Esophagus squamous epithelium (tissue), 5 donors: Measurements from ENCODE around the gene KDM3B. TPM values are rescaled to one million over a fixed set of nuclear protein-coding genes. Genes with fewer than 3 reads are reported as not detected.

ENCODE experiments used
- DNase-seq: peaks from one replicate; lab custom pipeline; 2025; lab: John Stamatoyannopoulos, UW
- H3K27ac ChIP-seq, 4 donors: fragments of 200-600 bp; sonication (generic); one replicate each; pipeline ENCODE4 v1.5.1; 2016 to 2019; ENCODE audit warnings: mild to moderate bottlenecking in 1 of 4
- H3K27me3 ChIP-seq, 4 donors: fragments of 200-600 bp; sonication (generic); 1 replicate in 3 of 4; 2 replicates in 1 of 4; pipeline versions ENCODE4 v1.5.1 to v1.6.0; 2017 to 2021; ENCODE audit warnings: antibody characterized with exemption in 1 of 4
- H3K36me3 ChIP-seq, 3 donors: fragments of 200-600 bp; sonication (generic); one replicate each; pipeline ENCODE4 v1.5.1; 2016 to 2019
- H3K4me1 ChIP-seq, 3 donors: fragments of 200-600 bp; sonication (generic); one replicate each; pipeline ENCODE4 v1.5.1; 2017 to 2019
- H3K4me3 ChIP-seq, 4 donors: fragments of 200-600 bp; sonication (generic); 1 replicate in 3 of 4; 2 replicates in 1 of 4; pipeline ENCODE4 v1.5.1; 2016 to 2019; ENCODE audit warnings: mild to moderate bottlenecking in 2 of 4, moderate library complexity in 1 of 4
- H3K9me3 ChIP-seq, 3 donors: fragments of 200-600 bp; sonication (generic); one replicate each; pipeline ENCODE4 v1.5.1; 2016 to 2019
- POLR2A ChIP-seq, 4 donors: fragments of 450-650 bp; IDR thresholded peaks; one replicate each; pipeline ENCODE4 v1.6.1; 2017; ENCODE audit warnings: antibody characterized with exemption in 4 of 4, mild to moderate bottlenecking in 4 of 4, moderate library complexity in 3 of 4
- WGBS, 2 donors: methylation state at CpG; one replicate each; pipeline ENCODE4 v1.1.5; 2018; 5-methylcytosine and 5-hydroxymethylcytosine counted together
- intact Hi-C: fragments of 100-400 bp; cut with DNase I; formaldehyde crosslinking; loops from one replicate; pipeline ENCODE4 v1.15.0; 2022
- total RNA-seq, 4 donors: library from RNA; depleted of rRNA; stranded (reverse); fragments of >200 nt; gene quantifications; one replicate each; pipeline ENCODE4 v1.1.0, GENCODE V29; 2016
- TF ChIP-seq, protein P1 (sequence below), 6 experiments: fragments of 450-650 bp in 4 of 6; fragments of 200-600 bp in 2 of 6; sonication (generic) in 2 of 6; IDR thresholded peaks; one replicate each; pipeline ENCODE4 v1.5.1; 2016 to 2019; ENCODE audit warnings: antibody characterized with exemption in 6 of 6, mild to moderate bottlenecking in 4 of 6, moderate library complexity in 4 of 6
- donor health status: DM: yes; HTN: yes; CAD: no.

Gene KDM3B
- total RNA-seq, 4 donors from 2014 or later, result 34.5 to 53.8 (median 36.2) TPM

DNA sequence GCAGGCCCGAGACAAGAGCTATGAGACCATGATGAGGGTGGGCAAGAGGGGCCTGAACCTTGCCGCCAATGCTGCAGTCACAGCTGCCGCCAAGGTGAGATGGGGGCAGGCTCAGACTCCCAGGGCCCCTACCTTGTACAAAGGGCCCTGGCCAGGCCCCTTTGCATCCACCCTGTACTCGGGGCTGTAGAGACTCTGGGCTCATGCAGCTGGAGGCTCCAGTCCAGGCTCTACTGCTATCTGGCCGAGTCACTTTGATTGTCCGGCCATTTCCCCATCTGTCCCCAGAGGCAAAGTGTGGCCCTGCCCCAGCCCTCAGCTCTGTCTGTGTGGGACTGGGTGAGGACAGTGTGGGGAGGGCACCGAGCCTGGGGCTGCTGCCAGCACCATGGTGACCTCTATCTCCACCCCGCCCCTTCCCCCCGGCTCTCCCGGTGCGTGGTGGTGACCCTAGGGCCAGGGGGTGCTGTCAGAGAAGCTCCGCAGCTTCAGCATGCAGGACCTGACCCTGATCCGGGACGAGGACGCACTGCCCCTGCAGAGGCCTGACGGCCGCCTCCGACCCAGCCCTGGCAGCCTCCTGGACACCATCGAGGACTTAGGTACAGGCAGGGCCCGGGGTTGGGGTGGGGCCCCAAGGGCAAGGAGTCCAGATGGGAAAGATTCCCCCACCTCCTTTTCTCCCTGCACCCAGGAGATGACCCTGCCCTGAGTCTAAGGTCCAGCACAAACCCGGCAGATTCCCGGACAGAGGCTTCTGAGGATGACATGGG is 92.5 kb downstream of the KDM3B start:
- intact Hi-C loops, result no loop called here
- TF ChIP-seq, protein P1, sequence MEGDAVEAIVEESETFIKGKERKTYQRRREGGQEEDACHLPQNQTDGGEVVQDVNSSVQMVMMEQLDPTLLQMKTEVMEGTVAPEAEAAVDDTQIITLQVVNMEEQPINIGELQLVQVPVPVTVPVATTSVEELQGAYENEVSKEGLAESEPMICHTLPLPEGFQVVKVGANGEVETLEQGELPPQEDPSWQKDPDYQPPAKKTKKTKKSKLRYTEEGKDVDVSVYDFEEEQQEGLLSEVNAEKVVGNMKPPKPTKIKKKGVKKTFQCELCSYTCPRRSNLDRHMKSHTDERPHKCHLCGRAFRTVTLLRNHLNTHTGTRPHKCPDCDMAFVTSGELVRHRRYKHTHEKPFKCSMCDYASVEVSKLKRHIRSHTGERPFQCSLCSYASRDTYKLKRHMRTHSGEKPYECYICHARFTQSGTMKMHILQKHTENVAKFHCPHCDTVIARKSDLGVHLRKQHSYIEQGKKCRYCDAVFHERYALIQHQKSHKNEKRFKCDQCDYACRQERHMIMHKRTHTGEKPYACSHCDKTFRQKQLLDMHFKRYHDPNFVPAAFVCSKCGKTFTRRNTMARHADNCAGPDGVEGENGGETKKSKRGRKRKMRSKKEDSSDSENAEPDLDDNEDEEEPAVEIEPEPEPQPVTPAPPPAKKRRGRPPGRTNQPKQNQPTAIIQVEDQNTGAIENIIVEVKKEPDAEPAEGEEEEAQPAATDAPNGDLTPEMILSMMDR (IDR thresholded peaks at IDR 0.05), result no peak
- TF ChIP-seq POLR2A (IDR thresholded peaks at IDR 0.05), result no peak
- no peak overlapping the region for H3K4me3 ChIP-seq
- 85 to 88% methylated on average over 5 of the region's 22 CpGs for WGBS, 2 donors
- no peaks in the 10 kb centered on the region for H3K27me3 ChIP-seq
- no peak overlapping the region for H3K27ac ChIP-seq
- peaks cover 5 to 10% (median 6%) of the 10 kb centered on the region in 3 donors for H3K4me1 ChIP-seq
- no peaks in the 10 kb centered on the region for H3K9me3 ChIP-seq
- DNase-seq, result no peak
- H3K36me3 ChIP-seq, result no peaks in the 10 kb centered on the region

DNA sequence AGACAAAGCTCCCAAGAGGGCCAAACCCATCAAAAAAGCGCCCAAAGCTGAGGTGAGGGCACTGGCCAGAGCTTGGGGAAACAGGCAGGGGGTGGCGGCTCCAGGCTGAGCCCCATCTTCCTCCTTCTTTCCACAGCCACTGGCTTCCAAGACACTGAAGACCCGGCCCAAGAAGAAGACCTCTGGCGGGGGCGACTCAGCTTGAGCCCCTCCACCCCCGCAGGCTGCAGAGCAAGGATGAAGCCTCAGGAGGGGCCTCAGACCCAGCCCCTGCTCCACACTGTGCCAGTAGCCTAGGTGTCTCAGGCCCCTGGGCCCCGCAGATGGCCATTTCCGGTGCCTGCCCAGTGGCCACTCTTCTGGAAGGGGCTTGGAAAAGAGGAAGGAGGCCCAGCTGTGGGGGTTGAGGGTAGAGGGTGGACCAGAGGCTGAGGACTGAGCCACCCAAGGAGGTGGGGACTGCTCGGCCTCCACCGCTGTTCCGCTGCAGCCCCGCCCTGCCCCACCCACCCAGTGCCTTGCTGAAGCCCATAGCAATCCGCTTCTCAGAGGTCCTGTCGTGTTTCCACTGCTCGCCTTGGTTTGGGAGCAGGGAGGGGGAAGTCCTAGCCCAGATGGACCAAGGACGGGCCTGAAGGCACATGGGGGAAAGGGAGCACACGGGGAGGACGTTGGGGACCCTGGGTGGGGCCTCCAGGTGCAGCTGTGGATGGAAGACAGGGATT is 93.2 kb downstream of the KDM3B start:
- Histone ChIP-seq H3K4me1 (peaks cover 9 to 11% (median 9%) of the 10 kb centered on the region in 3 donors), H3K36me3 (no peaks in the 10 kb centered on the region), H3K4me3 (no peak overlapping the region), H3K27me3 (no peaks in the 10 kb centered on the region), H3K27ac (no peak overlapping the region), H3K9me3 (no peaks in the 10 kb centered on the region)
- TF ChIP-seq POLR2A (IDR thresholded peaks at IDR 0.05), result no peak
- TF ChIP-seq, protein P1 (IDR thresholded peaks at IDR 0.05), result no peak
- intact Hi-C loops, result no loop called here
- DNase-seq, result no peak
- WGBS, 2 donors, result 73% methylated on average over 4 of the region's 18 CpGs; no CpG with 5 or more reads in 1 of the 2 donors

DNA sequence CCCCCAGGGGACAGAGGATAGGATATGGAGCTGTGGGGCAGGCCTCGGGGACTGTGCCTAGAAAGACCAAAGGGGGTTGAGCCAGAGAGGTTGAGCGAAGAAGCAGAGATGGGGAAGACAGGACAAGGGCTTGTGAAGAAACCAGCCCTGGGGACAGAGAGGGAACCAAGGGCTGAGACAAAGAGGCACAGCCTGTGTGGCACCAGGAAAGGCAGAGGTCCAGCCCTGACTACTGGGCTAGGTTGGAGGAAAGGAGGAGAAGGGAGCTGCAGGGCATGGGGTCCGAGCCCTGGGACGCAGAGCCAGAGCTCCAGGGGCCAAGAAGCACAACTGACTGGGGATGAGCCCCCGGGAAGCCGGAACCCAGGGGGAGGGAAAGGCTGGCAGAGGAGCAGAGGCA is 95.6 kb downstream of the KDM3B start:
- intact Hi-C loops, result no loop called here
- no peaks in the 10 kb centered on the region for H3K36me3 ChIP-seq
- H3K4me1 ChIP-seq, result peaks cover 9 to 11% (median 9%) of the 10 kb centered on the region in 3 donors
- no peaks in the 10 kb centered on the region for H3K27me3 ChIP-seq
- H3K9me3 ChIP-seq, result no peaks in the 10 kb centered on the region
- TF ChIP-seq, protein P1 (IDR thresholded peaks at IDR 0.05), result no peak
- TF ChIP-seq POLR2A (IDR thresholded peaks at IDR 0.05), result no peak
- no peak overlapping the region for H3K4me3 ChIP-seq
- no peak overlapping the region for H3K27ac ChIP-seq
- no peak for DNase-seq
- 83 to 86% methylated on average over 6 of the region's 6 CpGs for WGBS, 2 donors

DNA sequence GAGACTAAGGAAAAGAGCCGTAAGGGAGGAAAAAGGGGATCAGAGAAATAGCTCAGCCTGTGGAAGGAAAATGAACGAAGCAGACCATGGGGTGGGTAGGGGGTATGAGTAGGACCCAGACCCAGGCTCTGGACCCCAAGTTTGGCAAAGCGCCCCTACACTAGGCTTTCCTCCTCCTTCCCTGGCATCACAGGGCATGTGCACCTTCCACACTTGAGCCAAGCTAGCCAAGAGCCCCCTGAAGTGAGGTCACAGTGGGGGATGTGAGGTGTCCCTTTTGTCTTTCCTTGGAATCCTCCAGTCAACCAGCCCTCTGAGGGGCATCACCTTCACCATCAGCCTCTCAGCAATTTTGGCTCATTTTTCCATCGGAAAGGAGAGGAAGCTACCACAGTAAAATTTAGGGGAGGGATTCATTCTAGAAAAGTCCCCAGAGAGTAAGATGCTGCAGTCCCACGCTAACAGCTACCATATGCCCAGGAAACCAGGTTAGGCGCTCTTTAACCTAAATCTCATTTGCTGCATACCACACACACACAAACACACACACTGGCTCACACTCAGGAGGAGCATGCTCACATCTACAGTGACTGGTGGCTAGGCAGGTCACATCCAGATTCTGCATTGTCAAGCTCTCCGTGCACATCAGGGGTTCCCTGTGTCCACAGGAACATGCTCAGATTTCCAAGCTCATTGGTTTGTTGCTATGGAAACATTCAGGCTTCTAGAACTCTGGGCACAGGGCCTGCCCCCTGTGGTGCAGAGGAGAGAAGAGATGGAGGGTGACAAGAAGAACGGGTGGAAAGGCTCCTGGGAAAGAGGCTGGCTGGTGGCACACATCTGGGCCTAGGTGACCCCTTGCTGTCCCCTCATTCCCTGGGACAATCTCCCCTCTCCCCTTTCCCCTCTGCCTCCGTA is 96.3 kb downstream of the KDM3B start:
- Histone ChIP-seq H3K36me3 (no peaks in the 10 kb centered on the region), H3K4me1 (peaks cover 9 to 11% (median 9%) of the 10 kb centered on the region in 3 donors), H3K4me3 (no peak overlapping the region), H3K27ac (no peak overlapping the region), H3K9me3 (no peaks in the 10 kb centered on the region), H3K27me3 (no peaks in the 10 kb centered on the region)
- DNase-seq, result no peak
- intact Hi-C loops, result no loop called here
- no peak for TF ChIP-seq POLR2A (IDR thresholded peaks at IDR 0.05)
- TF ChIP-seq, protein P1 (IDR thresholded peaks at IDR 0.05), result no peak
- WGBS, 2 donors, result 71 to 78% methylated on average over 8 to 9 of the region's 9 CpGs
